PC-3 (cell line): ENCODE results near the gene GPR149. TPM values are rescaled to one million over a fixed set of nuclear protein-coding genes. Genes with fewer than 3 reads are reported as not detected.

Experiments
- ATAC-seq: fragments of 200-7000 bp; cut with Tn5 transposase; 2 replicates; pipeline ENCODE4 v1.9.1; 2020; ENCODE audit warnings: mild to moderate bottlenecking, moderate library complexity
- BruUV-seq: library from RNA; stranded (reverse); fragments of 400-500 nt; replicated peaks from 2 replicates; lab custom pipeline; 2021; lab: Mats Ljungman, UMichigan
- CTCF ChIA-PET: fragments of 300-600 bp; sonication (Branson Sonifier 250); formaldehyde crosslinking; loops from one replicate; lab custom pipeline; 2022; ENCODE audit warnings: antibody characterized with exemption; lab: Charles Lee
- POLR2A ChIA-PET: fragments of 300-600 bp; sonication (Branson Sonifier 250); formaldehyde crosslinking; loops from one replicate; lab custom pipeline; 2022; ENCODE audit warnings: antibody characterized with exemption; ENCODE audit not compliant: unreplicated experiment; lab: Charles Lee
- DNase-seq: peaks from one replicate; pipeline ENCODE4 v3.0.0-alpha.2; 2015
- H2AFZ ChIP-seq: fragments of 300-600 bp; sonication (generic); 2 replicates; pipeline ENCODE4 v1.6.0; 2016; ENCODE audit warnings: antibody characterized with exemption, low read length
- H3F3A ChIP-seq: fragments of 300-600 bp; sonication (generic); one replicate; pipeline ENCODE4 v1.6.0; 2017; ENCODE audit warnings: antibody characterized with exemption, low read length, control low read depth, mild to moderate bottlenecking; ENCODE audit not compliant: unreplicated experiment
- H3K27ac ChIP-seq: fragments of 300-600 bp; sonication (generic); 2 replicates; pipeline ENCODE4 v1.5.1; 2016; ENCODE audit warnings: mild to moderate bottlenecking, low read length
- H3K27me3 ChIP-seq: fragments of 300-600 bp; sonication (generic); 2 replicates; pipeline ENCODE4 v1.6.1; 2016; ENCODE audit warnings: low read length, mixed read lengths
- H3K36me3 ChIP-seq: fragments of 300-600 bp; sonication (generic); 2 replicates; pipeline ENCODE4 v1.6.1; 2016; ENCODE audit warnings: low read depth, mixed run types, low read length, mixed read lengths
- H3K4me1 ChIP-seq: fragments of 300-600 bp; sonication (generic); 2 replicates; pipeline ENCODE4 v1.5.1; 2016; ENCODE audit warnings: low read length; ENCODE audit not compliant: insufficient read depth
- H3K4me2 ChIP-seq: fragments of 300-600 bp; sonication (generic); 2 replicates; pipeline ENCODE4 v1.6.0; 2016; ENCODE audit warnings: low read length
- H3K4me3 ChIP-seq: fragments of 300-600 bp; sonication (generic); 2 replicates; pipeline ENCODE4 v1.5.1; 2016; ENCODE audit warnings: mild to moderate bottlenecking, low read length, mixed read lengths
- H3K79me2 ChIP-seq: fragments of 300-600 bp; sonication (generic); 2 replicates; pipeline ENCODE4 v1.6.1; 2017; ENCODE audit warnings: low read length, mixed read lengths
- H3K9ac ChIP-seq: fragments of 300-600 bp; sonication (generic); 2 replicates; pipeline ENCODE4 v1.6.0; 2016; ENCODE audit warnings: mild to moderate bottlenecking, low read length
- H3K9me2 ChIP-seq: fragments of 300-600 bp; sonication (generic); replicated peaks from 2 replicates; pipeline ENCODE4 v1.6.1; 2016; ENCODE audit warnings: mixed run types, low read length, mixed read lengths
- H3K9me3 ChIP-seq: fragments of 300-600 bp; sonication (generic); 2 replicates; pipeline ENCODE4 v1.6.1; 2016; ENCODE audit warnings: low read length, mixed read lengths
- H4K20me1 ChIP-seq: fragments of 300-600 bp; sonication (generic); 2 replicates; pipeline ENCODE4 v1.6.1; 2016; ENCODE audit warnings: low read length, mixed read lengths
- EZH2 ChIP-seq: fragments of 300-600 bp; sonication (generic); IDR thresholded peaks from one replicate; pipeline ENCODE4 v1.6.1; 2017; ENCODE audit warnings: antibody characterized with exemption, mild to moderate bottlenecking, low read length; ENCODE audit not compliant: unreplicated experiment
- EZH2phosphoT487 ChIP-seq: fragments of 300-600 bp; sonication (generic); IDR thresholded peaks from 2 replicates; pipeline ENCODE4 v1.6.1; 2018; ENCODE audit warnings: mild to moderate bottlenecking, antibody characterized with exemption, low read length, borderline replicate concordance
- intact Hi-C: fragments of 100-400 bp; cut with micrococcal nuclease; formaldehyde crosslinking; loops from 2 replicates; pipeline ENCODE4 v1.9.0; 2023
- total RNA-seq: library from RNA; depleted of rRNA; stranded (reverse); fragments of >200 nt; gene quantifications from 2 replicates; pipeline ENCODE4 v1.2.3, GENCODE V29; 2014
- TF ChIP-seq, protein P1 (sequence below): fragments of 300-600 bp; sonication (generic); conservative IDR thresholded peaks from 2 replicates; pipeline ENCODE4 v1.5.1; 2017; ENCODE audit warnings: antibody characterized with exemption, low read depth, mild to moderate bottlenecking, low read length

Gene GPR149
- total RNA-seq, 1 experiment from 2014 or later = not detected

DNA sequence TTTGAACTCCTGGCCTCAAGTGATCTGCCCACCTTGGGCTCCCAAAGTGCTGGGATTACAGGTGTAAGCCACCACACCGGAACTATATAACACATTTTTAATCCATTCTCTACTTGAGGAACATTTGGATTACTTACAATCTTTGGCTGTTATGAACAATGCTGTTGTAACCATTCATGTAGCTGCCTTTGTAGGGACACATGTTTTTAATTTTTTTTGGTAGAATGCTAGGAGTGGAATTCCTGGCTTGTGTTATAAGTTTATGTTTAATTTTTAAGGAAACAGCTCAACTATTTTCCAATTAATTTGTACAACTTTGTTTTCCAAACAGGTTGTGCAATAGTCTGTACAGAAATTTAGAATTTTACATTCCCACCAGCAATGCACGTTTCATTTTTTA, 51.7 kb downstream of the GPR149 start:
- H3K4me1 ChIP-seq = no peaks in the 10 kb centered on the region
- no peak for DNase-seq
- CTCF ChIA-PET = no interaction called here

DNA sequence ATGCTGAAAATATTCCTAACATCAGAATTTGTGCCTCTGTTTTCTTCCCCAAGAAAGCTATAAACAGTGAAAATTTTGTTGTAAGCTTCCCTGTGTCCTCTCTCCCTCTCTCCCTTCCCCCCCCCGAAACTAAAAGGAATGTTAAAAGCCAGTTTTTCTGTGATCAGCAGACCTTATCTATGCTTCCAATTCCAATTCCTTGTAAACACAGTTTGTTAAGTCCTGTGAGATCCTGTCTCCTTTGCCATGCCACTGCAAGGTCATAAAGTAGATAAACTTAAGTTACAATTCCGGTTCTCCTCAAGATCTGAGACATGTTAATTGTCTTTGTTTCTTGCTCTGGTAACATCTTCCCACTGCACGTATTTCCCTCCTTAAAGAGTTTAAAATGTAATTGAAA, 62.8 kb downstream of the GPR149 start:
- TF ChIP-seq EZH2 (no peak), EZH2phosphoT487 (no peak)
- TF ChIP-seq, protein P1, sequence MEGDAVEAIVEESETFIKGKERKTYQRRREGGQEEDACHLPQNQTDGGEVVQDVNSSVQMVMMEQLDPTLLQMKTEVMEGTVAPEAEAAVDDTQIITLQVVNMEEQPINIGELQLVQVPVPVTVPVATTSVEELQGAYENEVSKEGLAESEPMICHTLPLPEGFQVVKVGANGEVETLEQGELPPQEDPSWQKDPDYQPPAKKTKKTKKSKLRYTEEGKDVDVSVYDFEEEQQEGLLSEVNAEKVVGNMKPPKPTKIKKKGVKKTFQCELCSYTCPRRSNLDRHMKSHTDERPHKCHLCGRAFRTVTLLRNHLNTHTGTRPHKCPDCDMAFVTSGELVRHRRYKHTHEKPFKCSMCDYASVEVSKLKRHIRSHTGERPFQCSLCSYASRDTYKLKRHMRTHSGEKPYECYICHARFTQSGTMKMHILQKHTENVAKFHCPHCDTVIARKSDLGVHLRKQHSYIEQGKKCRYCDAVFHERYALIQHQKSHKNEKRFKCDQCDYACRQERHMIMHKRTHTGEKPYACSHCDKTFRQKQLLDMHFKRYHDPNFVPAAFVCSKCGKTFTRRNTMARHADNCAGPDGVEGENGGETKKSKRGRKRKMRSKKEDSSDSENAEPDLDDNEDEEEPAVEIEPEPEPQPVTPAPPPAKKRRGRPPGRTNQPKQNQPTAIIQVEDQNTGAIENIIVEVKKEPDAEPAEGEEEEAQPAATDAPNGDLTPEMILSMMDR = no peak
- CTCF ChIA-PET = no interaction called here
- Histone ChIP-seq H2AFZ (no peak overlapping the region), H3K9ac (no peak overlapping the region), H3F3A (no peaks in the 10 kb centered on the region), H4K20me1 (no peaks in the 10 kb centered on the region), H3K4me1 (no peaks in the 10 kb centered on the region), H3K27ac (no peak overlapping the region), H3K9me2 (no peaks in the 10 kb centered on the region), H3K9me3 (no peaks in the 10 kb centered on the region), H3K79me2 (no peaks in the 10 kb centered on the region), H3K4me2 (no peak overlapping the region), H3K36me3 (no peaks in the 10 kb centered on the region), H3K27me3 (no peaks in the 10 kb centered on the region), H3K4me3 (no peak overlapping the region)
- no peak for DNase-seq
- intact Hi-C loops = no loop called here
- BruUV-seq = no TSS peak
- no peak for ATAC-seq
- POLR2A ChIA-PET = no interaction called here

More for the DNA sequence above, 51.7 kb downstream of the GPR149 start:
- Histone ChIP-seq H2AFZ (no peak overlapping the region), H3K27me3 (no peaks in the 10 kb centered on the region), H3K9ac (no peak overlapping the region), H3K4me3 (no peak overlapping the region), H3K27ac (no peak overlapping the region), H3K9me2 (no peaks in the 10 kb centered on the region), H3K4me2 (no peak overlapping the region), H3K79me2 (no peaks in the 10 kb centered on the region), H3F3A (no peaks in the 10 kb centered on the region), H3K9me3 (no peaks in the 10 kb centered on the region), H4K20me1 (no peaks in the 10 kb centered on the region), H3K36me3 (no peaks in the 10 kb centered on the region)
- POLR2A ChIA-PET = no interaction called here
- ATAC-seq = no peak
- no TSS peak for BruUV-seq
- no peak for TF ChIP-seq EZH2
- TF ChIP-seq, protein P1 = no peak
- intact Hi-C loops = no loop called here

DNA sequence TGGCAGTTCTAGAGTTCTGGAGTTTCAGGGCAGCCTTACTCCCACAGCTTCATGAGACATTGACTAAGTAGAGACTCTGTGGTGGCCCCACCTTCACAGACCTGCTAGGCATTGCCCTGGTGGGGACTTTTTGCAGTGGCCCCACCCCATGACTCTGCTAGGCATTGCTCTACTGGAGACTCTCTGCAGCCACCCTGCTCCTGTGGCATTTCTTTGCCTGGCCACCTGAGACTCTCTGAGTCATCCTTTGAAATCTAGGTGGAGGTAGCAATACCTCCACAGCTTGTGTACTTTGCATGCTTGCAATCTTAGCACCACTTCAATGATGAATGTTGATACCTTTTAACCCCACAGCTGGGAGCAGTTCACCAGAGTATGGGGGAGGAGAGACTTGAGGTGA, 65.1 kb downstream of the GPR149 start:
- Histone ChIP-seq H3K9ac (no peak overlapping the region), H3K4me1 (no peaks in the 10 kb centered on the region), H3K9me2 (no peaks in the 10 kb centered on the region), H3K36me3 (no peaks in the 10 kb centered on the region), H4K20me1 (no peaks in the 10 kb centered on the region), H3K9me3 (no peaks in the 10 kb centered on the region), H3K27me3 (no peaks in the 10 kb centered on the region), H3F3A (no peaks in the 10 kb centered on the region), H3K27ac (no peak overlapping the region), H3K79me2 (no peaks in the 10 kb centered on the region), H3K4me3 (no peak overlapping the region), H3K4me2 (no peak overlapping the region), H2AFZ (no peak overlapping the region)
- no peak for ATAC-seq
- no peak for TF ChIP-seq EZH2
- TF ChIP-seq, protein P1 = no peak
- TF ChIP-seq EZH2phosphoT487 = no peak
- BruUV-seq = no TSS peak
- CTCF ChIA-PET = no interaction called here
- intact Hi-C loops = no loop called here
- peak; percentile 29 for DNase-seq
- POLR2A ChIA-PET = no interaction called here
